ENCODE results near the gene TNFRSF17. TPM values are rescaled to one million over a fixed set of nuclear protein-coding genes. Genes with fewer than 3 reads are reported as not detected.

Gene TNFRSF17
- total and polyA plus RNA-seq, 9 of the 15 experiments (the other 6 are each of a cell fraction or from before 2014, with no cell fraction given), result not detected

DNA sequence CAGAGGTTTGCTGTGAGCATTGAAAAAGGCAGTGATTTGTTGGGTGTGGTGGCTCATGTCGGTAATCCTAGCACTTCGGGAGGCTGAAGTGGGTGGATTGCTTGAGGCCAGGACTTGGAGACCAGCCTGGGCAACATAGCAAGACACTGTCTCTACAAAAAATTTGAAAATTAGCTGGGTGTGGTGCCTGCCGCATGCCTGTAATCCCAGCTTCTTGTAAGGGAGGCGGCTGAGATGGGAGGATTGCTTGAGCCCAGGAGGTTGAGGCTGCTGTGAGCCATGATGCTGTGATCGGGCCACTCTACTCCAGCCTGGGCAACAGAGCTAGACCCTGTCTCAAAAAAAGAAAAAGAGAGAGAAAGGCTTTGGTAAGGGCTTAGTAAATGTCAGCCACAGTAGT is 16.2 kb upstream of the TNFRSF17 start:
- in situ Hi-C loops (cut with MboI), result no loop called here
- H3K9me1 ChIP-seq (ENCODE audit: control insufficient read depth, insufficient read depth, low read length), result no peaks in the 10 kb centered on the region
- no peaks in the 10 kb centered on the region; a peak in 3 of 5 replicates for H3K4me1 ChIP-seq (replicated peaks in 1 of 2; ENCODE audit: control insufficient read depth in 2 of 2, insufficient read depth in 2 of 2, low read length in 2 of 2)
- DNase-seq (ENCODE audit: extremely low read depth in 1 of 4, low spot score in 3 of 4), result no peak
- no peak overlapping the region for H3K9ac ChIP-seq (ENCODE audit: insufficient read depth in 1 of 2, low read depth in 2 of 2, low read length in 2 of 2)
- no peaks in the 10 kb centered on the region for H3K9me3 ChIP-seq (replicated peaks; ENCODE audit: control insufficient read depth, insufficient read depth, low read depth, low read length)
- no peaks in the 10 kb centered on the region for H4K20me1 ChIP-seq (replicated peaks; ENCODE audit: control insufficient read depth, insufficient read depth, low read length)
- no peak overlapping the region for H3K27ac ChIP-seq (ENCODE audit: extremely low read depth, low read depth, low read length)
- H3K4me2 ChIP-seq (ENCODE audit: insufficient read depth, low read length), result no peak overlapping the region
- BruUV-seq (replicated peaks), result no TSS peak
- H3K79me2 ChIP-seq (ENCODE audit: control insufficient read depth, insufficient read depth, low read length), result no peaks in the 10 kb centered on the region
- intact Hi-C loops (cut with micrococcal nuclease), result loop anchor here (1.0 kb wide), 1 partner anchor 119 kb away; no protein-coding TSS in a partner anchor
- ChIA-PET CTCF (ENCODE audit: low intra/inter-chr PET ratio) (interaction anchor here (0.6 to 2.1 kb wide), 4 partner anchors 74 to 146 kb away, joined by 3 to 34 read pairs (median 4); no protein-coding TSS in a partner anchor), POLR2A (interaction anchor here (0.8 to 1.3 kb wide), 3 partner anchors 9 to 694 kb away, joined by 3 to 6 read pairs (median 5); no protein-coding TSS in a partner anchor)
- H3K4me3 ChIP-seq, result no peak overlapping the region
- no peak overlapping the region for H2AFZ ChIP-seq (ENCODE audit: low read depth, low read length)
- ATAC-seq, result no peak
- FAIRE-seq, result no peak
- H3K36me3 ChIP-seq (ENCODE audit: control insufficient read depth, insufficient read depth, low read length), result no peaks in the 10 kb centered on the region
- WGBS (ENCODE audit: insufficient coverage, low coverage, missing lambda C conversion rate), result 10% methylated on average over 5 of the region's 5 CpGs
- peaks cover 4 to 8% of the 10 kb centered on the region in 2 experiments; a peak in 3 of 5 replicates for H3K27me3 ChIP-seq (ENCODE audit: control insufficient read depth in 2 of 2, insufficient read depth in 2 of 2, low read length in 2 of 2)
- peak; percentile 70; the same call in 1 of the 2 replicates for TF ChIP-seq ZNF121 (CRISPR knock-in tag; conservative IDR thresholded peaks at IDR 0.05)
- TF ChIP-seq KLF10 (CRISPR knock-in tag; IDR thresholded peaks at IDR 0.05), result no peak
- TF ChIP-seq RBM25 (IDR thresholded peaks at IDR 0.05; ENCODE audit: low read depth, low read length, severe bottlenecking), result peak; percentile 10

DNA sequence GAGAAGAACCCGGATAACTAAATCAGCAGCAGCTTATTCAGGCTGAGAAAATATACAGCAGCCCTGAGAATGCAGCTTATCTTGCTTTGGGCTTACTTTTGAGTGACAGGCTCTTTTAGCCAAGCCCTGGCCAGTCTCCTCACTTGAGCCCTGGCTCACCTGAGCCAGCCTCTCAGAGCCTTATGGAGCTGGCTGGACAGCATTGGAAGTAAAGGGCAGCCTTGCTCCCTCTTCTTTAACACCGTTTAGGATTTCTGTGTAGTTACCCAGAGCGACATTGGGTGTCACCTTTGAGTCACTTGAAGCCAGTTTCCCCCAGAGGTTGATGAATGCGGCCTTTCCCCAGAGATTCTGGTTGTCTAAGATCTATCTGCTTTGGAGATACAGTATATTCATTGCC is 15.5 kb upstream of the TNFRSF17 start:
- 8% methylated on average over 4 of the region's 4 CpGs for WGBS (ENCODE audit: insufficient coverage, low coverage, missing lambda C conversion rate)
- Histone ChIP-seq H4K20me1 (replicated peaks; ENCODE audit: control insufficient read depth, insufficient read depth, low read length) (no peaks in the 10 kb centered on the region), H3K9ac (ENCODE audit: insufficient read depth in 1 of 2, low read depth in 2 of 2, low read length in 2 of 2) (no peak overlapping the region), H3K79me2 (ENCODE audit: control insufficient read depth, insufficient read depth, low read length) (no peaks in the 10 kb centered on the region), H3K36me3 (ENCODE audit: control insufficient read depth, insufficient read depth, low read length) (no peaks in the 10 kb centered on the region), H3K4me1 (replicated peaks in 1 of 2; ENCODE audit: control insufficient read depth in 2 of 2, insufficient read depth in 2 of 2, low read length in 2 of 2) (no peaks in the 10 kb centered on the region; a peak in 3 of 5 replicates), H3K27me3 (ENCODE audit: control insufficient read depth in 2 of 2, insufficient read depth in 2 of 2, low read length in 2 of 2) (peaks cover 4 to 8% of the 10 kb centered on the region in 2 experiments; a peak in 3 of 5 replicates), H3K9me3 (replicated peaks; ENCODE audit: control insufficient read depth, insufficient read depth, low read depth, low read length) (no peaks in the 10 kb centered on the region), H2AFZ (ENCODE audit: low read depth, low read length) (no peak overlapping the region), H3K4me3 (no peak overlapping the region), H3K27ac (ENCODE audit: extremely low read depth, low read depth, low read length) (no peak overlapping the region), H3K9me1 (ENCODE audit: control insufficient read depth, insufficient read depth, low read length) (no peaks in the 10 kb centered on the region), H3K4me2 (ENCODE audit: insufficient read depth, low read length) (no peak overlapping the region)
- peak; percentile 87 for FAIRE-seq
- intact Hi-C loops (cut with micrococcal nuclease), result loop anchor here (1.0 kb wide), 1 partner anchor 119 kb away; no protein-coding TSS in a partner anchor
- CTCF ChIA-PET (ENCODE audit: low intra/inter-chr PET ratio), result interaction anchor here (0.7 to 2.1 kb wide), 4 partner anchors 28 to 146 kb away, joined by 3 to 34 read pairs (median 4); partner anchors contain the start of gene SNX29
- no TSS peak for BruUV-seq (replicated peaks)
- ATAC-seq, result peak; percentile 96
- POLR2A ChIA-PET, result interaction anchor here (0.6 to 1.3 kb wide), 4 partner anchors 8 to 146 kb away, joined by 3 to 6 read pairs (median 4); no protein-coding TSS in a partner anchor
- peak; percentile 44 to 74 (median 52) for DNase-seq (ENCODE audit: extremely low read depth in 1 of 4, low spot score in 3 of 4)
- in situ Hi-C loops (cut with MboI), result no loop called here
- TF ChIP-seq CTCF (IDR thresholded peaks at IDR 0.05 in 2 of 3, conservative IDR thresholded peaks at IDR 0.05 in 1 of 3; ENCODE audit: insufficient read depth in 2 of 3, low read depth in 1 of 3, low read length in 3 of 3) (peak; percentile 72 to 88 (median 81)), MAZ (CRISPR knock-in tag; conservative IDR thresholded peaks at IDR 0.05 in 1 of 2, IDR thresholded peaks at IDR 0.05 in 1 of 2) (peak in 1 of 2 experiments; percentile 35; a peak in 1 of 4 replicates), STAG1 (CRISPR knock-in tag; IDR thresholded peaks at IDR 0.05; ENCODE audit: borderline replicate concordance) (peak; percentile 28; the same call in 1 of the 2 replicates), HDAC3 (IDR thresholded peaks at IDR 0.05; ENCODE audit: borderline replicate concordance, partially characterized antibody) (no peak), NELFE (IDR thresholded peaks at IDR 0.05; ENCODE audit: insufficient read depth, insufficient read length) (no peak)
- TF ChIP-seq, protein P1, sequence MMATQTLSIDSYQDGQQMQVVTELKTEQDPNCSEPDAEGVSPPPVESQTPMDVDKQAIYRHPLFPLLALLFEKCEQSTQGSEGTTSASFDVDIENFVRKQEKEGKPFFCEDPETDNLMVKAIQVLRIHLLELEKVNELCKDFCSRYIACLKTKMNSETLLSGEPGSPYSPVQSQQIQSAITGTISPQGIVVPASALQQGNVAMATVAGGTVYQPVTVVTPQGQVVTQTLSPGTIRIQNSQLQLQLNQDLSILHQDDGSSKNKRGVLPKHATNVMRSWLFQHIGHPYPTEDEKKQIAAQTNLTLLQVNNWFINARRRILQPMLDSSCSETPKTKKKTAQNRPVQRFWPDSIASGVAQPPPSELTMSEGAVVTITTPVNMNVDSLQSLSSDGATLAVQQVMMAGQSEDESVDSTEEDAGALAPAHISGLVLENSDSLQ (IDR thresholded peaks at IDR 0.05), result peak; percentile 72

All from K562 (cell line).